Measurements from ENCODE around the gene SPCS3.
"Not testable (repeated sequence)": the region's sequence is repeated elsewhere in the genome, so short reads cannot be mapped to it uniquely, and the experiment has no call there.

Gene SPCS3

DNA sequence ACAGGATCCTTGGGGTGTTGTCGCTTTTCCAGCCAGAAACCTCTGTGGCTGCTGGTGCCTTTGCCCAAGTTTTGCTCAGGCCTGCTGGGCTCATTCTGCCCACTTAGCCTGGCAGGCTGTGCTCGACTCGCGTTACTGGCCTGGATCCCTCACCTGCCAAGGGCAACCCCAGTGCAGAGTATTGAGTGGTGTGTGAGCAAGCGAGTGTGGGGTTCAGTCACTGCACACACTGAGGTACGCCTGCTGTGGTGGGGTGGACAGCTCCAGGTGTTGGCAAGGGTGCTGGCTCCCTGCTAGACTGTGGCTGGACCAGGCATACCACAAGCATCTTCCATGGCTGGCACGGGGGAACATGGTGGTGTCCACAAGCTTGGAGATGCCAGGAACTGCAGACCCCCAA lies 22.6 kb downstream of the SPCS3 start:
- Histone ChIP-seq H2BK12ac (ENCODE audit: low read length) (no peak overlapping the region), H3K27me3 (ENCODE audit: control insufficient read depth in 3 of 3, insufficient read depth in 3 of 3, low read depth in 1 of 3, low read length in 3 of 3) (no peaks in the 10 kb centered on the region), H3K4me1 (ENCODE audit: control insufficient read depth in 2 of 2, insufficient read depth in 1 of 2, low read depth in 1 of 2, low read length in 2 of 2) (no peaks in the 10 kb centered on the region), H3K18ac (ENCODE audit: low read length) (no peak overlapping the region), H4K8ac (ENCODE audit: low read depth, low read length) (no peak overlapping the region), H3K14ac (ENCODE audit: low read length) (no peak overlapping the region), H2AFZ (ENCODE audit: low read length) (no peak overlapping the region), H3K36me3 (replicated peaks in 1 of 2; ENCODE audit: control insufficient read depth in 2 of 2, insufficient read depth in 2 of 2, low read length in 2 of 2) (peaks cover 0 to under 1% of the 10 kb centered on the region in 2 donors), H2BK5ac (ENCODE audit: low read length) (no peak overlapping the region), H3K4ac (ENCODE audit: low read length) (no peak overlapping the region), H4K91ac (ENCODE audit: low read depth, low read length, poor library complexity) (no peak overlapping the region), H3K4me3 (ENCODE audit: low read length in 2 of 2) (no peak overlapping the region), H3K23ac (ENCODE audit: low read depth, low read length, poor library complexity) (no peak overlapping the region), H2AK5ac (ENCODE audit: low read depth, low read length) (no peak overlapping the region), H3K79me1 (ENCODE audit: low read depth, low read length) (no peaks in the 10 kb centered on the region), H3K9me3 (replicated peaks in 1 of 2; ENCODE audit: control insufficient read depth in 2 of 2, insufficient read depth in 1 of 2, low read depth in 1 of 2, low read length in 2 of 2) (peaks cover 13 to 22% of the 10 kb centered on the region in 2 donors), H2BK120ac (ENCODE audit: low read depth, low read length) (no peak overlapping the region), H3K9ac (ENCODE audit: low read depth, low read length, poor library complexity) (no peak overlapping the region), H3K27ac (replicated peaks; ENCODE audit: low read length) (no peak overlapping the region), H3K4me2 (ENCODE audit: insufficient read depth, low read length, poor library complexity, severe bottlenecking) (no peak overlapping the region), H2BK15ac (ENCODE audit: low read length) (no peak overlapping the region)
- WGBS, 2 donors (ENCODE audit: extremely low coverage in 2 of 2, insufficient read length in 2 of 2, insufficient replicate concordance in 1 of 2) = no CpG with 5 or more reads among the region's 7 CpGs
- DNase-seq (ENCODE audit: low spot score) = no peak

DNA sequence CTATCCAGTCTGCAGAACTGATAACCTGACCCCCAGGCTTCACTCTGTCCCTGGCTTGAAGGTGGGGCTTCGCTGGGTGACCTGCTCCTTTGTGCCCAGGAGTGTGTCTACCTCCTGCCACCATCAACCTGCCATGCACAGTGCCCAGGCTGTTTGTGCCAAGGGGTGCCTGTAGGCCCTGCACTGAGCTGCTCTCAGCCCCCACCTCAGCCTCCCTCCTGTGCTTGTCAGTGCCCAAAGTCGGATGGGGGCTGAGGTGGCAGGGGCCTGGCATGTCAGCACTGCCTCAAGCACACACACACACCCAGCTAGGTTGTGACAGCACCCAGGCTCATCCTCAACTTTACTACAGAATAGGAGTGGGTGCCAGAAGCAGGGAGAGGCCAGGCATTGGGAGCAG lies 23.5 kb downstream of the SPCS3 start:
- Histone ChIP-seq H3K4ac (ENCODE audit: low read length) (no peak overlapping the region), H3K27ac (replicated peaks; ENCODE audit: low read length) (no peak overlapping the region), H3K4me3 (ENCODE audit: low read length in 2 of 2) (peak overlapping the region in 1 of 2 donors; percentile 18), H3K14ac (ENCODE audit: low read length) (no peak overlapping the region), H2BK5ac (ENCODE audit: low read length) (no peak overlapping the region), H3K9ac (ENCODE audit: low read depth, low read length, poor library complexity) (peak overlapping the region; percentile 13), H3K36me3 (replicated peaks in 1 of 2; ENCODE audit: control insufficient read depth in 2 of 2, insufficient read depth in 2 of 2, low read length in 2 of 2) (no peaks in the 10 kb centered on the region), H3K79me1 (ENCODE audit: low read depth, low read length) (no peaks in the 10 kb centered on the region), H3K9me3 (replicated peaks in 1 of 2; ENCODE audit: control insufficient read depth in 2 of 2, insufficient read depth in 1 of 2, low read depth in 1 of 2, low read length in 2 of 2) (peaks cover 13 to 22% of the 10 kb centered on the region in 2 donors), H2AK5ac (ENCODE audit: low read depth, low read length) (no peak overlapping the region), H2AFZ (ENCODE audit: low read length) (no peak overlapping the region), H3K27me3 (ENCODE audit: control insufficient read depth in 3 of 3, insufficient read depth in 3 of 3, low read depth in 1 of 3, low read length in 3 of 3) (no peaks in the 10 kb centered on the region), H4K91ac (ENCODE audit: low read depth, low read length, poor library complexity) (no peak overlapping the region), H2BK120ac (ENCODE audit: low read depth, low read length) (no peak overlapping the region), H2BK12ac (ENCODE audit: low read length) (no peak overlapping the region), H3K18ac (ENCODE audit: low read length) (no peak overlapping the region), H3K4me2 (ENCODE audit: insufficient read depth, low read length, poor library complexity, severe bottlenecking) (no peak overlapping the region), H4K8ac (ENCODE audit: low read depth, low read length) (no peak overlapping the region), H3K23ac (ENCODE audit: low read depth, low read length, poor library complexity) (peak overlapping the region; percentile 75), H3K4me1 (ENCODE audit: control insufficient read depth in 2 of 2, insufficient read depth in 1 of 2, low read depth in 1 of 2, low read length in 2 of 2) (no peaks in the 10 kb centered on the region), H2BK15ac (ENCODE audit: low read length) (no peak overlapping the region)
- WGBS, 2 donors (ENCODE audit: extremely low coverage in 2 of 2, insufficient read length in 2 of 2, insufficient replicate concordance in 1 of 2) = no CpG with 5 or more reads among the region's 2 CpGs
- no peak for DNase-seq (ENCODE audit: low spot score)

DNA sequence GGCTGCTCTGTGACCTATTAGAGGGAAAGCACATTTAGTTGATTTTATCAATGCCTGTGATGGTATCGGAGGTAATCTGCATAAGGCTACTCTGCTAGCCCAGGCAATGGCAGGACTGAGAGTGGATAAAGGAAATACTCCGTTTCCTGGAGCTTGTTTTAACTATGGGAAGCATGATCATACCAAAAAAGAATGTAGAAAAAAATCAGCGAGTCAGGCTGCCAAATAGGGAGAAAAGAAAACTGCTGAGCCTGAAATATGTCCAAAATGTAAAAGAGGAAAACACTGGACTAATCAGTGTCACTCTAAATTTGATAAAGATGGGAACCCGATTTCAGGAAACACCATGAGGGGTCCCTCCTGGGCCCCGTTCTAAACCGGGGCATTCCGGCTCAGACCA lies 25.6 kb downstream of the SPCS3 start:
- H2BK15ac ChIP-seq (ENCODE audit: low read length); H3K4ac ChIP-seq (ENCODE audit: low read length); H3K79me1 ChIP-seq (ENCODE audit: low read depth, low read length); H3K4me3 ChIP-seq (ENCODE audit: low read length in 2 of 2); H3K4me2 ChIP-seq (ENCODE audit: insufficient read depth, low read length, poor library complexity, severe bottlenecking); H3K27ac ChIP-seq (replicated peaks; ENCODE audit: low read length); H3K18ac ChIP-seq (ENCODE audit: low read length); H2AFZ ChIP-seq (ENCODE audit: low read length); H3K14ac ChIP-seq (ENCODE audit: low read length); H3K36me3 ChIP-seq (replicated peaks in 1 of 2; ENCODE audit: control insufficient read depth in 2 of 2, insufficient read depth in 2 of 2, low read length in 2 of 2); H4K91ac ChIP-seq (ENCODE audit: low read depth, low read length, poor library complexity); H2BK120ac ChIP-seq (ENCODE audit: low read depth, low read length); H3K27me3 ChIP-seq (ENCODE audit: control insufficient read depth in 3 of 3, insufficient read depth in 3 of 3, low read depth in 1 of 3, low read length in 3 of 3); DNase-seq (ENCODE audit: low spot score); H3K9ac ChIP-seq (ENCODE audit: low read depth, low read length, poor library complexity); H4K8ac ChIP-seq (ENCODE audit: low read depth, low read length); H3K4me1 ChIP-seq (ENCODE audit: control insufficient read depth in 2 of 2, insufficient read depth in 1 of 2, low read depth in 1 of 2, low read length in 2 of 2); H2BK5ac ChIP-seq (ENCODE audit: low read length); H2AK5ac ChIP-seq (ENCODE audit: low read depth, low read length); H3K23ac ChIP-seq (ENCODE audit: low read depth, low read length, poor library complexity); H2BK12ac ChIP-seq (ENCODE audit: low read length): not testable (repeated sequence)
- peaks cover 13 to 22% of the 10 kb centered on the region in 2 donors for H3K9me3 ChIP-seq (replicated peaks in 1 of 2; ENCODE audit: control insufficient read depth in 2 of 2, insufficient read depth in 1 of 2, low read depth in 1 of 2, low read length in 2 of 2)
- WGBS, 2 donors (ENCODE audit: extremely low coverage in 2 of 2, insufficient read length in 2 of 2, insufficient replicate concordance in 1 of 2) = no CpG with 5 or more reads among the region's 7 CpGs

DNA sequence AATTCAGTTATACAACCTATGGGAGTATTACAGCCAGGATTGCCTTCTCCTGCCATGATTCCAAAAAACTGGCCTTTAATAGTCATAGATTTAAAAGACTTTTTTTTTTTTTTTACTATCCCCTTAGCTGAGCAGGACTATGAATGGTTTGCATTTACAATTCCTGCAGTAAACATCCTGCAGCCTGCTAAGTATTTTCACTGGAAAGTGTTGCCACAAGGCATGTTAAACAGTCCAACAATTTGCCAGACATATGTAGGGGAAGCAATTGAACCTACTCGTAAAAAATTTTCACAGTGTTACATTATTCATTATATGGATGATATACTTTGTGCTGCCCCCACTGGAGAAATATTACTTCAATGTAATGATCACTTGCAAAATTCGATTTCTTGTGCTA lies 27.1 kb downstream of the SPCS3 start:
- H3K4me2 ChIP-seq (ENCODE audit: insufficient read depth, low read length, poor library complexity, severe bottlenecking); H3K23ac ChIP-seq (ENCODE audit: low read depth, low read length, poor library complexity); H2AK5ac ChIP-seq (ENCODE audit: low read depth, low read length); H4K91ac ChIP-seq (ENCODE audit: low read depth, low read length, poor library complexity); H3K27ac ChIP-seq (replicated peaks; ENCODE audit: low read length); H3K27me3 ChIP-seq (ENCODE audit: control insufficient read depth in 3 of 3, insufficient read depth in 3 of 3, low read depth in 1 of 3, low read length in 3 of 3); H2BK12ac ChIP-seq (ENCODE audit: low read length); H2BK120ac ChIP-seq (ENCODE audit: low read depth, low read length); H3K4me3 ChIP-seq (ENCODE audit: low read length in 2 of 2); H2AFZ ChIP-seq (ENCODE audit: low read length); H3K4ac ChIP-seq (ENCODE audit: low read length); H4K8ac ChIP-seq (ENCODE audit: low read depth, low read length); H3K14ac ChIP-seq (ENCODE audit: low read length); H2BK15ac ChIP-seq (ENCODE audit: low read length); H2BK5ac ChIP-seq (ENCODE audit: low read length); H3K79me1 ChIP-seq (ENCODE audit: low read depth, low read length); DNase-seq (ENCODE audit: low spot score); H3K18ac ChIP-seq (ENCODE audit: low read length); H3K9ac ChIP-seq (ENCODE audit: low read depth, low read length, poor library complexity); H3K36me3 ChIP-seq (replicated peaks in 1 of 2; ENCODE audit: control insufficient read depth in 2 of 2, insufficient read depth in 2 of 2, low read length in 2 of 2); H3K4me1 ChIP-seq (ENCODE audit: control insufficient read depth in 2 of 2, insufficient read depth in 1 of 2, low read depth in 1 of 2, low read length in 2 of 2): not testable (repeated sequence)
- WGBS, 2 donors (ENCODE audit: extremely low coverage in 2 of 2, insufficient read length in 2 of 2, insufficient replicate concordance in 1 of 2) = no CpG with 5 or more reads among the region's 2 CpGs
- H3K9me3 ChIP-seq (replicated peaks in 1 of 2; ENCODE audit: control insufficient read depth in 2 of 2, insufficient read depth in 1 of 2, low read depth in 1 of 2, low read length in 2 of 2) = peaks cover 16 to 22% of the 10 kb centered on the region in 2 donors
